Mesendoderm (in vitro differentiated cells): Measurements from ENCODE around the gene TRERF1.
A peak's percentile ranks its signal among the peaks of the same experiment; 100 is the strongest.

Experiments
- DNase-seq: peaks from one replicate; pipeline ENCODE4 v3.0.0; 2013
- H2AK5ac ChIP-seq: 2 replicates; pipeline ENCODE4 v1.6.1; 2013; ENCODE audit warnings: low read length, inconsistent platforms
- H2BK120ac ChIP-seq: 2 replicates; pipeline ENCODE4 v1.6.1; 2013; ENCODE audit warnings: low read depth, mild to moderate bottlenecking, low read length, moderate library complexity, mixed read lengths
- H2BK15ac ChIP-seq: replicated peaks from 2 replicates; pipeline ENCODE4 v1.6.1; 2013; ENCODE audit warnings: low read depth, mild to moderate bottlenecking, moderate library complexity
- H2BK5ac ChIP-seq: 2 replicates; pipeline ENCODE4 v1.6.1; 2013; ENCODE audit warnings: low read length, inconsistent platforms
- H3K18ac ChIP-seq: 2 replicates; pipeline ENCODE4 v1.6.1; 2013; ENCODE audit warnings: mild to moderate bottlenecking, low read length, mixed read lengths
- H3K23ac ChIP-seq: one replicate; pipeline ENCODE4 v1.6.1; 2013; ENCODE audit warnings: low read length
- H3K27ac ChIP-seq: 2 replicates; pipeline ENCODE4 v1.5.1; 2013; ENCODE audit warnings: low read depth, mild to moderate bottlenecking, inconsistent platforms, low read length, moderate library complexity
- H3K27me3 ChIP-seq: 2 replicates; pipeline ENCODE4 v1.6.1; 2013; ENCODE audit warnings: low read length, control low read depth, mild to moderate bottlenecking, inconsistent platforms; ENCODE audit not compliant: insufficient read depth, poor library complexity
- H3K36me3 ChIP-seq: 2 replicates; pipeline ENCODE4 v1.6.1; 2013; ENCODE audit warnings: low read length, inconsistent platforms; ENCODE audit not compliant: control insufficient read depth, insufficient read depth
- H3K4ac ChIP-seq: one replicate; pipeline ENCODE4 v1.6.1; 2013; ENCODE audit warnings: low read depth, mild to moderate bottlenecking, low read length, moderate library complexity
- H3K4me1 ChIP-seq: 2 replicates; pipeline ENCODE4 v1.6.1; 2013; ENCODE audit warnings: low read depth, low read length, inconsistent platforms; ENCODE audit not compliant: control insufficient read depth
- H3K4me2 ChIP-seq: 2 replicates; pipeline ENCODE4 v1.6.1; 2013; ENCODE audit warnings: low read length
- H3K4me3 ChIP-seq: 2 replicates; pipeline ENCODE4 v1.5.1; 2013; ENCODE audit warnings: mild to moderate bottlenecking, low read length
- H3K56ac ChIP-seq: one replicate; pipeline ENCODE4 v1.6.1; 2013; ENCODE audit warnings: low read length
- H3K79me1 ChIP-seq: 2 replicates; pipeline ENCODE4 v1.6.1; 2013; ENCODE audit warnings: low read length, inconsistent platforms
- H3K79me2 ChIP-seq: 2 replicates; pipeline ENCODE4 v1.6.1; 2013; ENCODE audit warnings: mild to moderate bottlenecking, low read length; ENCODE audit not compliant: control insufficient read depth, insufficient read depth
- H3K9ac ChIP-seq: 2 replicates; pipeline ENCODE4 v1.6.1; 2013; ENCODE audit warnings: low read length, inconsistent platforms
- H4K5ac ChIP-seq: one replicate; pipeline ENCODE4 v1.6.1; 2013; ENCODE audit warnings: low read length
- H4K8ac ChIP-seq: one replicate; pipeline ENCODE4 v1.6.1; 2013; ENCODE audit warnings: low read depth, mild to moderate bottlenecking, control low read depth, low read length, moderate library complexity
- WGBS: extraction: QIAGEN DNeasy Blood & Tissue Kit; methylation state at CpG from one replicate; pipeline ENCODE4 v1.1.7; 2013; ENCODE audit warnings: low lambda C conversion rate, missing lambda C conversion rate; ENCODE audit not compliant: insufficient coverage; ENCODE audit errors: extremely low coverage; 5-methylcytosine and 5-hydroxymethylcytosine counted together

TRERF1 gene

GRCh38 chr6:42434237-42434636 lies 17.5 kb downstream of the TRERF1 start:
- no peak overlapping the region for H3K18ac ChIP-seq
- no peak overlapping the region for H3K23ac ChIP-seq
- DNase-seq: no peak
- H2BK5ac ChIP-seq: no peak overlapping the region
- H4K8ac ChIP-seq: no peak overlapping the region
- no peak overlapping the region for H3K56ac ChIP-seq
- H4K5ac ChIP-seq: no peak overlapping the region
- no CpG with 5 or more reads among the region's 2 CpGs for WGBS
- no peak overlapping the region for H3K4me2 ChIP-seq
- no peak overlapping the region for H2BK120ac ChIP-seq
- peaks cover under 1% of the 10 kb centered on the region for H3K4me1 ChIP-seq
- H3K9ac ChIP-seq: no peak overlapping the region
- no peak overlapping the region for H3K4ac ChIP-seq
- H3K27ac ChIP-seq: no peak overlapping the region
- H3K27me3 ChIP-seq: no peaks in the 10 kb centered on the region
- peaks cover 5% of the 10 kb centered on the region for H3K79me2 ChIP-seq
- H3K4me3 ChIP-seq: no peak overlapping the region
- peaks cover 3% of the 10 kb centered on the region for H3K79me1 ChIP-seq
- no peak overlapping the region for H2BK15ac ChIP-seq
- H2AK5ac ChIP-seq: no peak overlapping the region
- no peaks in the 10 kb centered on the region for H3K36me3 ChIP-seq

- Histone ChIP-seq H3K18ac (no peak overlapping the region), H3K4me2 (no peak overlapping the region), H2BK120ac (no peak overlapping the region), H3K4me1 (peaks cover 9% of the 10 kb centered on the region), H3K4ac (no peak overlapping the region), H3K79me2 (no peaks in the 10 kb centered on the region), H4K5ac (no peak overlapping the region), H3K56ac (no peak overlapping the region), H3K27me3 (no peaks in the 10 kb centered on the region), H3K9ac (no peak overlapping the region), H3K36me3 (no peaks in the 10 kb centered on the region), H3K4me3 (no peak overlapping the region), H2BK5ac (no peak overlapping the region), H2BK15ac (no peak overlapping the region), H3K23ac (no peak overlapping the region), H3K79me1 (peaks cover 1% of the 10 kb centered on the region), H4K8ac (no peak overlapping the region), H3K27ac (no peak overlapping the region), H2AK5ac (no peak overlapping the region)
- WGBS: no CpG with 5 or more reads among the region's 2 CpGs
- DNase-seq: no peak
Measured at GRCh38 chr6:42433409-42433808, 18.3 kb downstream of the TRERF1 start.

- Histone ChIP-seq H3K36me3 (no peaks in the 10 kb centered on the region), H3K4me2 (no peak overlapping the region), H4K8ac (no peak overlapping the region), H3K18ac (no peak overlapping the region), H2BK120ac (no peak overlapping the region), H2BK5ac (no peak overlapping the region), H3K56ac (no peak overlapping the region), H4K5ac (no peak overlapping the region), H3K79me1 (no peaks in the 10 kb centered on the region), H3K27me3 (no peaks in the 10 kb centered on the region), H3K4me1 (peaks cover 11% of the 10 kb centered on the region), H3K27ac (no peak overlapping the region), H3K9ac (no peak overlapping the region), H3K79me2 (no peaks in the 10 kb centered on the region), H3K4me3 (no peak overlapping the region), H3K4ac (no peak overlapping the region), H2AK5ac (no peak overlapping the region), H3K23ac (no peak overlapping the region), H2BK15ac (no peak overlapping the region)
- no CpG with 5 or more reads among the region's 3 CpGs for WGBS
- no peak for DNase-seq
Measured at GRCh38 chr6:42431877-42432276, 19.8 kb downstream of the TRERF1 start.

GRCh38 chr6:42431356-42431755 lies 20.4 kb downstream of the TRERF1 start:
- WGBS: no CpG with 5 or more reads among the region's 3 CpGs
- no peak overlapping the region for H3K9ac ChIP-seq

GRCh38 chr6:42429836-42430235 lies 21.9 kb downstream of the TRERF1 start:
- Histone ChIP-seq H3K79me1 (no peaks in the 10 kb centered on the region), H3K4me1 (peaks cover 11% of the 10 kb centered on the region), H3K27ac (no peak overlapping the region), H2BK120ac (no peak overlapping the region), H4K8ac (no peak overlapping the region), H3K4ac (no peak overlapping the region), H3K27me3 (no peaks in the 10 kb centered on the region), H3K9ac (no peak overlapping the region), H3K4me2 (no peak overlapping the region), H2AK5ac (no peak overlapping the region), H3K56ac (no peak overlapping the region), H2BK5ac (no peak overlapping the region), H3K36me3 (no peaks in the 10 kb centered on the region), H4K5ac (no peak overlapping the region), H3K18ac (no peak overlapping the region), H3K79me2 (no peaks in the 10 kb centered on the region), H3K23ac (no peak overlapping the region), H3K4me3 (no peak overlapping the region), H2BK15ac (no peak overlapping the region)
- DNase-seq: no peak
- WGBS: no CpG with 5 or more reads among the region's 7 CpGs

More at GRCh38 chr6:42431356-42431755, 20.4 kb downstream of the TRERF1 start:
- Histone ChIP-seq H3K4me1 (peaks cover 11% of the 10 kb centered on the region), H2BK120ac (no peak overlapping the region), H3K27ac (no peak overlapping the region), H3K36me3 (no peaks in the 10 kb centered on the region), H4K5ac (no peak overlapping the region), H3K4ac (no peak overlapping the region), H2BK15ac (no peak overlapping the region), H4K8ac (no peak overlapping the region), H3K18ac (no peak overlapping the region), H3K4me2 (no peak overlapping the region), H3K79me1 (no peaks in the 10 kb centered on the region), H3K23ac (no peak overlapping the region), H3K27me3 (no peaks in the 10 kb centered on the region), H3K4me3 (no peak overlapping the region), H2BK5ac (no peak overlapping the region), H2AK5ac (no peak overlapping the region), H3K56ac (no peak overlapping the region), H3K79me2 (no peaks in the 10 kb centered on the region)
- no peak for DNase-seq

- Histone ChIP-seq H2BK120ac (no peak overlapping the region), H3K4me2 (no peak overlapping the region), H3K18ac (no peak overlapping the region), H3K79me1 (no peaks in the 10 kb centered on the region), H3K27me3 (no peaks in the 10 kb centered on the region), H3K4me3 (no peak overlapping the region), H3K79me2 (no peaks in the 10 kb centered on the region), H3K4me1 (peaks cover 11% of the 10 kb centered on the region), H4K8ac (no peak overlapping the region), H2BK15ac (no peak overlapping the region), H3K4ac (no peak overlapping the region), H3K56ac (peak overlapping the region; percentile 12), H4K5ac (no peak overlapping the region), H3K9ac (peak overlapping the region; percentile 22), H3K36me3 (no peaks in the 10 kb centered on the region), H3K27ac (no peak overlapping the region), H2BK5ac (no peak overlapping the region), H3K23ac (no peak overlapping the region), H2AK5ac (no peak overlapping the region)
- DNase-seq: no peak
- no CpG with 5 or more reads among the region's 8 CpGs for WGBS
Measured at GRCh38 chr6:42429042-42429585, 22.6 kb downstream of the TRERF1 start.
